ENCODE measurements around the gene KLF2.

KLF2 gene

DNA sequence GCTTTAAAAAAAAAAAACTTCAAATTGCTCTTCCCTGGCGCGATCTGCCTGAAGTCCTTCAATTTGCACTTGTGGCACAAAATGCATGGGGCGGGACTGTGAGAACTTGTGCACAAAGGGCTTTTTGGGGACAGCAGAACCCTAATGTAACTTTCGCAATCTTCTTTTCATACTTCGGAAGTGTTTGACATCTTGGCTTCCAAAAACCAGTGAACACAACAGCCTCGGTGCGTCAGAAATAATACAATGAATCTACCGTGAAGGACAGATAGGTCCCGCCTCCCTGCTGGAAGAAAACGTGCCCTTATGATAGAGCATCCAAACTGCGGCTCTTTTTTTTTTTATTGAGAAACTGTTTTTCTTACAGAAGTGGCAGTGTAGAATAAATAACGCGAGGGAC is 36.6 kb downstream of the KLF2 start:
- TF ChIP-seq EZH2 (IDR thresholded peaks at IDR 0.05) (no peak), POLR2AphosphoS5 (IDR thresholded peaks at IDR 0.05; ENCODE audit: borderline replicate concordance, low read depth, low read length) (no peak), FOXP2 (optimal IDR thresholded peaks at IDR 0.05; ENCODE audit: control extremely low read depth, extremely low read length, insufficient read depth) (no peak)
- Histone ChIP-seq H3K9me3 (ENCODE audit: low read depth, low read length) (no peaks in the 10 kb centered on the region), H3K4me3 (no peak overlapping the region), H3K9ac (ENCODE audit: insufficient read length) (no peak overlapping the region), H3K36me3 (ENCODE audit: insufficient read depth, low read length) (no peaks in the 10 kb centered on the region), H3K27ac (no peak overlapping the region)
- no peak for DNase-seq (ENCODE audit: low read depth, low spot score)

DNA sequence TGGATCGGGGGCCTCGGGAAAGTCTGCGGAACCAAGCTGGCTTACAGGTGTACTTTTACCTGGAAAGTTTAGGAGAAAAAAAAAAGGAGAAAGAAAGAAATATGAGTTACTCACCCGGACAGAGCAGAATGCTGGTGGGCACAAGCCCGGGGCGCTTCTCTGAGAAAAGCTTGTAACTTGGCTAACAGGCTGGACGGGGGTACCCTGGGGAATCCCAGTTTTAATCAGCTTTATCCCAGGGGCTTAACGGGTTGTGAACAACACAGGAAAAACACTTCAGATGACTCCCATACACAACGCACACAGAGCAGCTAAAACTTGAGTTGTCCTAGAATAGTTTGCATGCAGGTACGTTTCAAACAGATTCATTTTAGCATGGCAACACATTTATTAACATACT is 37.3 kb downstream of the KLF2 start:
- no peaks in the 10 kb centered on the region for H3K9me3 ChIP-seq (ENCODE audit: low read depth, low read length)
- no peak overlapping the region for H3K9ac ChIP-seq (ENCODE audit: insufficient read length)
- H3K4me3 ChIP-seq, result no peak overlapping the region
- no peak overlapping the region for H3K27ac ChIP-seq
- no peaks in the 10 kb centered on the region for H3K36me3 ChIP-seq (ENCODE audit: insufficient read depth, low read length)
- TF ChIP-seq POLR2AphosphoS5 (IDR thresholded peaks at IDR 0.05; ENCODE audit: borderline replicate concordance, low read depth, low read length), result no peak
- no peak for TF ChIP-seq EZH2 (IDR thresholded peaks at IDR 0.05)
- no peak for TF ChIP-seq FOXP2 (optimal IDR thresholded peaks at IDR 0.05; ENCODE audit: control extremely low read depth, extremely low read length, insufficient read depth)
- no peak for DNase-seq (ENCODE audit: low read depth, low spot score)

DNA sequence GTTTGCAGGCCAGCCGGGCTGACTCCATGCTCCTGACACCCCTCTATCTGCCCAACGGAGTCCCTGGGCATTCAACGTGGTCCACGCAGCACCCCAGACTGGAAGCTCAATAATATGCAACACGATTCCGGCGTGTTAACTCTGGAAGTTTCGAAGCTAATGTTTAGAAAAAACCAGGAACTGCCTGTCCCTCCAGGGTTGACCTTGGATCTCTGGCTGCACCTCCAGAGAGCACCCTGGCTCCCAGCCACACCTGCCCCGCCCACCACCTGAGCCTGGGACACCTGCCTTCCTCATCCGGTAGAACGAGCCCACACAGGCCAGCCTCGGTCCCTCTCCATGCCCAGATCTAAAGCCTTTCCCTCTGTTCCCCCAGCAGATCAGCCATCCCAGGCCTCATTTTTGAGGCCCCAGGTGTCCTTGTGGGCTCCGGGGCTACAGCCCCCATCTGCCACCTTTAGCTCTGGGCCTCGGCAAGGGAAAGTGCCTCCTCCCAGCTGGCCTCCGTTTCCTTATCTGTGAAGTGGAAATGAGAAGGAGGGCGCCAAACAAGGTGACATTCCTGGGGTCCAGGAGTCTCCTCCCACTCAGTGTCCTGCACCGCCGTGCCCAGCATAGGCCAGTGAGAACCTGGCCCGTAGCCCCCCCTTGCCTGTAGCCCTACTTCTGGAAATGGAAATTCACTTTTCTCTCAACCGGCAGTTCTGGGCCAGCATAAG is 38.7 kb downstream of the KLF2 start:
- Histone ChIP-seq H3K27ac (no peak overlapping the region), H3K4me3 (no peak overlapping the region), H3K9ac (ENCODE audit: insufficient read length) (no peak overlapping the region), H3K9me3 (ENCODE audit: low read depth, low read length) (no peaks in the 10 kb centered on the region), H3K36me3 (ENCODE audit: insufficient read depth, low read length) (no peaks in the 10 kb centered on the region)
- DNase-seq (ENCODE audit: low read depth, low spot score), result no peak
- TF ChIP-seq POLR2AphosphoS5 (IDR thresholded peaks at IDR 0.05; ENCODE audit: borderline replicate concordance, low read depth, low read length) (no peak), EZH2 (IDR thresholded peaks at IDR 0.05) (no peak), FOXP2 (optimal IDR thresholded peaks at IDR 0.05; ENCODE audit: control extremely low read depth, extremely low read length, insufficient read depth) (no peak)

GRCh38 chr19:16363852-16364230 is 39.2 kb downstream of the KLF2 start:
- TF ChIP-seq FOXP2 (optimal IDR thresholded peaks at IDR 0.05; ENCODE audit: control extremely low read depth, extremely low read length, insufficient read depth) (no peak), EZH2 (IDR thresholded peaks at IDR 0.05) (no peak), POLR2AphosphoS5 (IDR thresholded peaks at IDR 0.05; ENCODE audit: borderline replicate concordance, low read depth, low read length) (no peak)
- Histone ChIP-seq H3K9me3 (ENCODE audit: low read depth, low read length) (no peaks in the 10 kb centered on the region), H3K27ac (no peak overlapping the region)

DNA sequence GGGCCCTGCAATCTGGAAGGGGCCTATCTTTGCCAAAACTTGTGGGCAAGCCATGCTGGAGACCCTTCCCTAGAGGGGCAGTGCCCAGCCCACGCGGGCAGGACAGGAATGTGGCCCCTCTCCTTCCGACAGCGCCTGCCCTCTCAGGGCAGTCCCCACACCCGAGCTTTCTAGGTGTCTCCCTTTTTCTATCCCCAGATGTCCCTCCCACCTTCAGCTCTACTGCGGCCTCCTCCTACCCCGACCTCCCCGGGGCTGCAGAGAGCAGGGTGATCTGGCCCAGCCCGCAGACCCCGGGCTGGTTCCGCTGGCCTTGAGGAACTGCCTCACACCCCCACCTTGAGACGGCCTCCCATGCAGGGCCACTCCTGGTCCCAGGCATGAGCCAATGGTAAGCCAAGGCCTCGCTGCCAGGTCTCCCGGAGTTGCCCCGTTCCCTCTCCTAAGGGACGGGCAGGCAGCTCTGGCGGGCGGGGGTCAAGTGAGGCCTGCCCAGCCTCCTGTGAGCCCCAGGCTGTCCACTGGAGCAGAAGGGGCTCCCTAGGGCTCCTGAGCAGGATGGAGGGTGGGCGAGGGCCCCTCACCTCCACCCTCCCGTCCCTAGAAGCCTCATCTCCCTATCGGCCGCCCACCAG is 39.7 kb downstream of the KLF2 start:
- Histone ChIP-seq H3K4me3 (no peak overlapping the region), H3K36me3 (ENCODE audit: insufficient read depth, low read length) (no peaks in the 10 kb centered on the region), H3K9ac (ENCODE audit: insufficient read length) (no peak overlapping the region), H3K27ac (no peak overlapping the region), H3K9me3 (ENCODE audit: low read depth, low read length) (no peaks in the 10 kb centered on the region)
- DNase-seq (ENCODE audit: low read depth, low spot score), result no peak
- TF ChIP-seq EZH2 (IDR thresholded peaks at IDR 0.05) (no peak), POLR2AphosphoS5 (IDR thresholded peaks at IDR 0.05; ENCODE audit: borderline replicate concordance, low read depth, low read length) (no peak), FOXP2 (optimal IDR thresholded peaks at IDR 0.05; ENCODE audit: control extremely low read depth, extremely low read length, insufficient read depth) (no peak)

More at GRCh38 chr19:16363852-16364230, 39.2 kb downstream of the KLF2 start:
- no peak for DNase-seq (ENCODE audit: low read depth, low spot score)
- Histone ChIP-seq H3K36me3 (ENCODE audit: insufficient read depth, low read length) (no peaks in the 10 kb centered on the region), H3K4me3 (no peak overlapping the region), H3K9ac (ENCODE audit: insufficient read length) (no peak overlapping the region)

DNA sequence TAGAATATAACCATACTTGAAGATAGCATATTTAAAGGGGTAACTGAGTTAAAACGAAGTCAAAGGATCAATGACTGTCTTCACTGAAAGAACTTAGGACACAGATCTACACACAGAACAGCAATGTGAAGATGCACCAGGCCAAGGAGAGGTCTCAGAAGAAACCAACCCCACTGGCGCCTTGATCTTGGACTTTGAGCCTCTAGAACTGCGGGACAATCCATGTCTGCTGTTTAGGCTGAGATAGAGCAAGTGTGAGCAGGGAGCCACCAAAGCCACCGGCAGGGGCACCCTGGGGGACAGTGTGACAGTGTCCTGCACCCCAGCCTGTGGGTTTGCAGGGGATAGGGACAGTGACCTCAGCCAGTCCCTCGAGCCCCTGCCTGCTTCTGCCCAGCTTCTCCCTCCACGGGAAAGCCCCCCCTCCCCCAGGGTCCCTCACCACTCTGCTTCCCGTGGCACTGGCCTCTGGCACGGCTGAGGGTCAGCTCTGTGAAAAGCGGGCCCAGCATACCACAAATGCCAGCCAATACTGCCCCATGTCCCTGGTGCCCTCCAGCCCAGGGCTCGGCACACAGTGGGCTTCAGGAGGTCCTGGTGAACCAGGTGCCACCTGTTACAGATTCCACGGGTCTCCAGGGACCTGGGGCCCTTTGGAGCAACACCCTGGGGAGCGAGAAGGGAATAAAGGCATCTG is 40.8 kb downstream of the KLF2 start:
- DNase-seq (ENCODE audit: low read depth, low spot score), result no peak
- Histone ChIP-seq H3K36me3 (ENCODE audit: insufficient read depth, low read length) (no peaks in the 10 kb centered on the region), H3K27ac (no peak overlapping the region), H3K9me3 (ENCODE audit: low read depth, low read length) (no peaks in the 10 kb centered on the region), H3K9ac (ENCODE audit: insufficient read length) (no peak overlapping the region), H3K4me3 (no peak overlapping the region)
- TF ChIP-seq FOXP2 (optimal IDR thresholded peaks at IDR 0.05; ENCODE audit: control extremely low read depth, extremely low read length, insufficient read depth), result no peak

DNA sequence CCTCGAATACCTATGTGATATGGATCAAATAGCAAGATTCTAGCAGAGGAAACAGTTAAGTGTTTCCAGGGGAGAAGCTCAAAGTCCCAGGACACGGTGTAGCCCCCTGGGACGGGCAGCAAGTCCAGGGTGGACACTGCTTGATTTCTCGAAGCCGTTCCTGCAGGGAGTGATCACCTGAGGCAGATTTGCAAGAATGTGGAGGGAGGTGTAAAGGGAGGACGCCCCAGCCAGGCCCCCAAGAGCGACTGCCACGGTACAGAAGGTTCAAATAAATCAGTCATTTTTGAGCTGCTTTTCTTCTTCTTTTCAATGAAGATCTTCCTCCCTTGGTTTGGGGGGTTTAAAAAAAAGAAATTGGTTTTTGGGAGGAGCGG is 41.4 kb downstream of the KLF2 start:
- TF ChIP-seq POLR2AphosphoS5 (IDR thresholded peaks at IDR 0.05; ENCODE audit: borderline replicate concordance, low read depth, low read length), result no peak
- no peak for TF ChIP-seq FOXP2 (optimal IDR thresholded peaks at IDR 0.05; ENCODE audit: control extremely low read depth, extremely low read length, insufficient read depth)
- TF ChIP-seq EZH2 (IDR thresholded peaks at IDR 0.05), result no peak
- Histone ChIP-seq H3K36me3 (ENCODE audit: insufficient read depth, low read length) (no peaks in the 10 kb centered on the region), H3K9ac (ENCODE audit: insufficient read length) (no peak overlapping the region), H3K9me3 (ENCODE audit: low read depth, low read length) (no peaks in the 10 kb centered on the region), H3K27ac (no peak overlapping the region), H3K4me3 (no peak overlapping the region)
- no peak for DNase-seq (ENCODE audit: low read depth, low spot score)

GRCh38 chr19:16366433-16367260 is 42.0 kb downstream of the KLF2 start:
- TF ChIP-seq EZH2 (IDR thresholded peaks at IDR 0.05) (no peak), FOXP2 (optimal IDR thresholded peaks at IDR 0.05; ENCODE audit: control extremely low read depth, extremely low read length, insufficient read depth) (no peak), POLR2AphosphoS5 (IDR thresholded peaks at IDR 0.05; ENCODE audit: borderline replicate concordance, low read depth, low read length) (no peak)
- Histone ChIP-seq H3K9me3 (ENCODE audit: low read depth, low read length) (no peaks in the 10 kb centered on the region), H3K27ac (peak overlapping the region; percentile 9; the same call in 1 of the 2 replicates), H3K4me3 (no peak overlapping the region), H3K9ac (ENCODE audit: insufficient read length) (no peak overlapping the region), H3K36me3 (ENCODE audit: insufficient read depth, low read length) (no peaks in the 10 kb centered on the region; the same call in 1 of the 2 replicates)
- no peak for DNase-seq (ENCODE audit: low read depth, low spot score)

All from SK-N-MC (cell line).